ENCODE measurements around the gene TM9SF3.

The TM9SF3 gene

GRCh38 chr10:96529634-96530279 lies 57.1 kb downstream of the TM9SF3 start:
- no peaks in the 10 kb centered on the region for H3K9me3 ChIP-seq
- no peaks in the 10 kb centered on the region for H3K27me3 ChIP-seq
- H3K4me3 ChIP-seq (ENCODE audit: low read depth in 1 of 2, low read length in 1 of 2) = no peak overlapping the region
- H3K4me1 ChIP-seq (ENCODE audit: control insufficient read depth in 1 of 2, insufficient read depth in 1 of 2, low read depth in 1 of 2, low read length in 1 of 2) = no peaks in the 10 kb centered on the region
- TF ChIP-seq CTCF (IDR thresholded peaks at IDR 0.05) = no peak
- peaks cover 69% of the 10 kb centered on the region for H3K36me3 ChIP-seq
- H3K27ac ChIP-seq = no peak overlapping the region

- H3K36me3 ChIP-seq = peaks cover 75% of the 10 kb centered on the region
- H3K27me3 ChIP-seq = no peaks in the 10 kb centered on the region
- H3K4me3 ChIP-seq (ENCODE audit: low read depth in 1 of 2, low read length in 1 of 2) = no peak overlapping the region
- no peak overlapping the region for H3K27ac ChIP-seq
- TF ChIP-seq CTCF (IDR thresholded peaks at IDR 0.05) = no peak
- H3K9me3 ChIP-seq = no peaks in the 10 kb centered on the region
- no peaks in the 10 kb centered on the region for H3K4me1 ChIP-seq (ENCODE audit: control insufficient read depth in 1 of 2, insufficient read depth in 1 of 2, low read depth in 1 of 2, low read length in 1 of 2)
Observed at GRCh38 chr10:96524741-96525140, 62.1 kb downstream of the TM9SF3 start.

GRCh38 chr10:96517284-96517683 lies 69.5 kb downstream of the TM9SF3 start:
- peaks cover 30% of the 10 kb centered on the region for H3K36me3 ChIP-seq
- H3K4me1 ChIP-seq (ENCODE audit: control insufficient read depth in 1 of 2, insufficient read depth in 1 of 2, low read depth in 1 of 2, low read length in 1 of 2) = peaks cover 19 to 20% of the 10 kb centered on the region in 2 experiments
- no peak for TF ChIP-seq CTCF (IDR thresholded peaks at IDR 0.05)

GRCh38 chr10:96516337-96516736 lies 70.5 kb downstream of the TM9SF3 start:
- H3K27ac ChIP-seq = no peak overlapping the region
- no peak overlapping the region for H3K4me3 ChIP-seq (ENCODE audit: low read depth in 1 of 2, low read length in 1 of 2)
- H3K9me3 ChIP-seq = no peaks in the 10 kb centered on the region
- peaks cover 21 to 22% of the 10 kb centered on the region in 2 experiments for H3K4me1 ChIP-seq (ENCODE audit: control insufficient read depth in 1 of 2, insufficient read depth in 1 of 2, low read depth in 1 of 2, low read length in 1 of 2)
- H3K27me3 ChIP-seq = peaks cover 62% of the 10 kb centered on the region
- peaks cover 20% of the 10 kb centered on the region for H3K36me3 ChIP-seq
- no peak for TF ChIP-seq CTCF (IDR thresholded peaks at IDR 0.05)

More at GRCh38 chr10:96517284-96517683, 69.5 kb downstream of the TM9SF3 start:
- Histone ChIP-seq H3K4me3 (ENCODE audit: low read depth in 1 of 2, low read length in 1 of 2) (no peak overlapping the region), H3K27me3 (peaks cover 53% of the 10 kb centered on the region), H3K9me3 (no peaks in the 10 kb centered on the region), H3K27ac (no peak overlapping the region)

GRCh38 chr10:96513698-96514561 lies 72.9 kb downstream of the TM9SF3 start, which contains the start of gene TLL2:
Gene TLL2 (minus strand): TSS chr10:96513926. CDS start chr10:96513685, 241 bp downstream.
- Histone ChIP-seq H3K27ac (no peak within 1 kb of the TSS), H3K4me3 (ENCODE audit: low read depth in 1 of 2, low read length in 1 of 2) (peak within 1 kb of the TSS; percentile 21 to 53), H3K4me1 (ENCODE audit: control insufficient read depth in 1 of 2, insufficient read depth in 1 of 2, low read depth in 1 of 2, low read length in 1 of 2) (peaks cover 21 to 22% of the 10 kb centered on the region in 2 experiments), H3K9me3 (no peaks in the 10 kb centered on the region), H3K36me3 (no peaks in the 10 kb centered on the region), H3K27me3 (peaks cover 86% of the 10 kb centered on the region)
- no peak for TF ChIP-seq CTCF (IDR thresholded peaks at IDR 0.05)
